GM12878 (cell line): ENCODE results near the gene OSBPL10. TPM values are rescaled to one million over a fixed set of nuclear protein-coding genes. Genes with fewer than 3 reads are reported as not detected.

Experiments
- ATAC-seq: fragments of 200-7000 bp; cut with Tn5 transposase; 3 replicates; pipeline ENCODE4 v1.9.1; 2020; ENCODE audit warnings: mild to moderate bottlenecking, moderate library complexity
- BruUV-seq: library from RNA; stranded (reverse); fragments of 400-500 nt; replicated peaks from 2 replicates; lab custom pipeline; 2021; lab: Mats Ljungman, UMichigan
- CTCF ChIA-PET: fragments of 300-600 bp; sonication (Branson Sonifier 250); formaldehyde crosslinking; extraction: SDS; loops from one replicate; lab custom pipeline; 2021; ENCODE audit warnings: inconsistent platforms; lab: Yijun Ruan, JAX
- POLR2A ChIA-PET: fragments of 350-600 bp; formaldehyde crosslinking; extraction: SDS; loops from one replicate; lab custom pipeline; 2021; ENCODE audit warnings: inconsistent platforms; lab: Charles Lee
- RAD21 ChIA-PET: fragments of 300-600 bp; sonication (Branson Sonifier 250); formaldehyde crosslinking; loops from one replicate; lab custom pipeline; 2023; ENCODE audit warnings: antibody characterized with exemption; ENCODE audit not compliant: unreplicated experiment; lab: Charles Lee
- SMC1A ChIA-PET: fragments of 300-600 bp; sonication (Branson Sonifier 250); formaldehyde crosslinking; loops from one replicate; lab custom pipeline; 2023; ENCODE audit not compliant: unreplicated experiment, uncharacterized antibody; lab: Charles Lee
- DNase-seq: peaks from one replicate; pipeline ENCODE4 v3.0.0-alpha.2; 2011; ENCODE audit warnings: low read depth, low spot score
- FAIRE-seq: peaks from 3 replicates; lab custom pipeline; 2011; peaks lifted over from hg19 to GRCh38; lab: Jason Lieb, UNC
- H2AFZ ChIP-seq: 2 replicates; pipeline ENCODE4 v1.6.0; 2011; ENCODE audit warnings: low read depth, low read length, control low read depth; ENCODE audit not compliant: control insufficient read depth
- H3K27ac ChIP-seq: 2 replicates; pipeline ENCODE4 v1.5.1; 2011; ENCODE audit warnings: control low read depth; ENCODE audit not compliant: control insufficient read depth, insufficient read depth
- H3K27me3 ChIP-seq, 2 experiments: replicated peaks in 1 of 2; 2 replicates each; pipeline versions ENCODE4 v1.6.0 to v1.6.1; 2011; ENCODE audit warnings: low read length in 1 of 2; ENCODE audit not compliant: control insufficient read depth in 2 of 2, insufficient read depth in 2 of 2
- H3K36me3 ChIP-seq, 2 experiments: 2 replicates each; pipeline ENCODE4 v1.5.1; 2011; ENCODE audit warnings: low read length in 1 of 2; ENCODE audit not compliant: control insufficient read depth in 2 of 2, insufficient read depth in 2 of 2
- H3K4me1 ChIP-seq: 2 replicates; pipeline ENCODE4 v1.6.1; 2011; ENCODE audit warnings: mild to moderate bottlenecking, low read length, moderate library complexity, mixed read lengths; ENCODE audit not compliant: control insufficient read depth, insufficient read depth
- H3K4me2 ChIP-seq: 2 replicates; pipeline ENCODE4 v1.6.0; 2011; ENCODE audit warnings: control low read depth; ENCODE audit not compliant: control insufficient read depth, insufficient read depth
- H3K4me3 ChIP-seq: fragments of 200-600 bp; sonication (generic); 2 replicates; pipeline ENCODE4 v1.5.1; 2016
- H3K79me2 ChIP-seq: 2 replicates; pipeline ENCODE4 v1.6.0; 2011; ENCODE audit warnings: low read length; ENCODE audit not compliant: control insufficient read depth, insufficient read depth
- H3K9ac ChIP-seq: 2 replicates; pipeline ENCODE4 v1.8.0; 2011; ENCODE audit warnings: low read length, control low read depth, mixed read lengths; ENCODE audit not compliant: control insufficient read depth, insufficient read depth
- H3K9me3 ChIP-seq: replicated peaks from 3 replicates; pipeline ENCODE4 v1.5.1; 2011; ENCODE audit warnings: mild to moderate bottlenecking, low read length; ENCODE audit not compliant: control insufficient read depth, insufficient read depth
- H4K20me1 ChIP-seq: 2 replicates; pipeline ENCODE4 v1.6.0; 2011; ENCODE audit not compliant: control insufficient read depth, insufficient read depth
- CHD4 ChIP-seq: fragments of 200-600 bp; sonication (generic); IDR thresholded peaks from 2 replicates; pipeline ENCODE4 v1.6.1; 2016; ENCODE audit warnings: mild to moderate bottlenecking
- ETV6 ChIP-seq, 2 experiments: fragments of 450-650 bp in 1 of 2; IDR thresholded peaks in 1 of 2; conservative IDR thresholded peaks in 1 of 2; 2 replicates each; pipeline ENCODE4 v1.6.1; 2014; ENCODE audit warnings: antibody characterized with exemption in 1 of 2, borderline replicate concordance in 1 of 2, low read depth in 1 of 2, mild to moderate bottlenecking in 1 of 2, moderate library complexity in 1 of 2
- IRF5 ChIP-seq: fragments of 450-650 bp; IDR thresholded peaks from 2 replicates; pipeline ENCODE4 v1.6.1; 2017; ENCODE audit warnings: borderline replicate concordance
- NFXL1 ChIP-seq: fragments of 450-650 bp; IDR thresholded peaks from 2 replicates; pipeline ENCODE4 v1.6.1; 2017; ENCODE audit warnings: antibody characterized with exemption, mild to moderate bottlenecking, borderline replicate concordance
- SMAD5 ChIP-seq: IDR thresholded peaks from 2 replicates; pipeline ENCODE4 v1.6.1; 2016; ENCODE audit warnings: antibody characterized with exemption, low read depth
- SPI1 ChIP-seq: IDR thresholded peaks from 2 replicates; pipeline ENCODE4 v1.6.1; 2011; ENCODE audit warnings: low read depth, mild to moderate bottlenecking, low read length, moderate library complexity, borderline replicate concordance; ENCODE audit not compliant: insufficient read depth
- SUZ12 ChIP-seq: fragments of 200-600 bp; sonication (generic); IDR thresholded peaks from one replicate; pipeline ENCODE4 v1.6.1; 2018; ENCODE audit warnings: antibody characterized with exemption, mild to moderate bottlenecking; ENCODE audit not compliant: unreplicated experiment
- WGBS: methylation state at CpG from one replicate; pipeline ENCODE4 v1.1.6; 2016; ENCODE audit warnings: low lambda C conversion rate; ENCODE audit not compliant: insufficient replicate concordance, insufficient coverage; ENCODE audit errors: missing lambda C conversion rate; 5-methylcytosine and 5-hydroxymethylcytosine counted together
- in situ Hi-C: fragments of 300-500 bp; cut with MboI; formaldehyde crosslinking; loops from 9 replicates; pipeline ENCODE4 v1.14.3; 2018; ENCODE audit warnings: mixed read lengths
- intact Hi-C: fragments of 100-400 bp; cut with micrococcal nuclease; formaldehyde crosslinking; loops from one replicate; pipeline ENCODE4 v1.14.2; 2022; ENCODE audit not compliant: unreplicated experiment
- polyA plus RNA-seq, 11 experiments: library from polyadenylated mRNA; depleted of rRNA in 4 of 11; unstranded in 6 of 11; stranded (reverse) in 5 of 11; fragments of >200 nt; fragmentation: Nextera tagmentation in 4 of 11; fragmentation: Illumina TruSeq in 1 of 11; extraction: Ambion mirVana in 4 of 11; extraction: Trizol in 1 of 11; gene quantifications; 1 replicate in 1 of 11; 2 replicates in 10 of 11; pipeline versions ENCODE4 v1.2.1 to v1.2.3, GENCODE V29; 2011 to 2016; ENCODE audit warnings: inconsistent platforms in 2 of 11, missing spikeins in 2 of 11, low read depth in 1 of 11
- total RNA-seq, 4 experiments: library from RNA; depleted of rRNA in 3 of 4; stranded (reverse); fragments of >200 nt in 3 of 4; fragmentation: Illumina TruSeq in 1 of 4; extraction: Trizol in 1 of 4; gene quantifications; 2 replicates each; pipeline versions ENCODE4 v1.2.1 to v1.2.3, GENCODE V29; 2013 to 2021

Gene OSBPL10
- total and polyA plus RNA-seq, 10 of the 15 experiments (the other 5 are each of a cell fraction or from before 2014, with no cell fraction given): 0.03 to 0.25 (median 0.09) TPM; not detected in 5

DNA sequence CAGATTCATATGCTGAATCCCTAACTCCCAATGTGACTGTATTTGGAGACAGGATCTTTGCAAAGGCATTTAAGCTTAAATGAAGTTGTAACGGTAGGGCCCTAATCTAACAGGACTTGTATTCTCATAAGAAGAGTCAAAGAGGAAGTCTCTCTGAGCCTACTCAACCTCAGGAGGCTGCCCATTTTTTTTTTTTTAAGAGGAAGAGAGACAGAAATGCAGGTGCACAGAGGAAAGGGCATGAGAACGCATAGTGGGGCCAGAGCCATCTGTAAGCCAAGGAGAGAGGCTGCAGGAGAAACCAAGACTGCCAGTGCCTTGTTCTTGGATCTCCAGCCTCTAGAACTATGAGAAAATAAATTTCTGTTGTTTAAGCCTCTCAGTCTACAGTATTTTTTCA is 28.9 kb upstream of the OSBPL10 start:
- FAIRE-seq (no peak), ATAC-seq (no peak), DNase-seq (no peak)
- WGBS: 5% methylated on average over 2 of the region's 2 CpGs
- CTCF ChIA-PET: interaction anchor here (1.9 kb wide), 1 partner anchor 9 kb away, joined by 5 read pairs; no protein-coding TSS in a partner anchor
- SMC1A ChIA-PET: no interaction called here
- TF ChIP-seq SMAD5 (no peak), SUZ12 (no peak), CHD4 (no peak), ETV6 (conservative IDR thresholded peaks at IDR 0.05 in 1 of 2, IDR thresholded peaks at IDR 0.05 in 1 of 2; ENCODE audit: borderline replicate concordance in 1 of 2, low read depth in 1 of 2) (no peak), SPI1 (peak; percentile 15; the same call in 1 of the 2 replicates), NFXL1 (no peak), IRF5 (no peak)
- H3K27ac ChIP-seq: no peak overlapping the region
- no peaks in the 10 kb centered on the region for H3K36me3 ChIP-seq
- H3K4me3 ChIP-seq: no peak overlapping the region
- H2AFZ ChIP-seq: no peak overlapping the region
- intact Hi-C loops: no loop called here
- in situ Hi-C loops: no loop called here
- no peaks in the 10 kb centered on the region for H3K27me3 ChIP-seq
- no peaks in the 10 kb centered on the region for H3K4me1 ChIP-seq
- BruUV-seq: no TSS peak
- no peak overlapping the region for H3K4me2 ChIP-seq
- H3K9ac ChIP-seq: no peak overlapping the region
- RAD21 ChIA-PET: no interaction called here
- H3K79me2 ChIP-seq: no peaks in the 10 kb centered on the region
- no peaks in the 10 kb centered on the region for H3K9me3 ChIP-seq
- H4K20me1 ChIP-seq: no peaks in the 10 kb centered on the region
- POLR2A ChIA-PET: no interaction called here
